A673 (cell line): ENCODE data around the gene LRRC10B. TPM values are rescaled to one million over a fixed set of nuclear protein-coding genes. Genes with fewer than 3 reads are reported as not detected.

Experiments
- BruUV-seq: library from RNA; stranded (reverse); fragments of 400-500 nt; replicated peaks from 2 replicates; lab custom pipeline; 2021; lab: Mats Ljungman, UMichigan
- CTCF ChIA-PET: fragments of 300-600 bp; sonication (Branson Sonifier 250); formaldehyde crosslinking; loops from one replicate; lab custom pipeline; 2022; ENCODE audit warnings: antibody characterized with exemption; lab: Charles Lee
- POLR2A ChIA-PET: fragments of 300-600 bp; sonication (Branson Sonifier 250); formaldehyde crosslinking; loops from one replicate; lab custom pipeline; 2022; ENCODE audit warnings: antibody characterized with exemption; ENCODE audit not compliant: low non-redundant PET; lab: Charles Lee
- DNase-seq: peaks from one replicate; pipeline ENCODE4 v3.0.0-alpha.2; 2015; ENCODE audit warnings: low spot score
- H3K27ac ChIP-seq: fragments of 200-600 bp; sonication (generic); 2 replicates; pipeline ENCODE4 v1.5.1; 2016; ENCODE audit warnings: mixed run types, low read depth, mild to moderate bottlenecking, mixed read lengths, antibody characterized with exemption, low read length; ENCODE audit not compliant: poor library complexity, severe bottlenecking
- H3K27me3 ChIP-seq: fragments of 200-600 bp; sonication (generic); replicated peaks from 2 replicates; pipeline ENCODE4 v1.6.1; 2017; ENCODE audit warnings: mixed run types, low read depth, mild to moderate bottlenecking, mixed read lengths, antibody characterized with exemption, low read length; ENCODE audit not compliant: insufficient read depth, poor library complexity
- H3K36me3 ChIP-seq: fragments of 200-600 bp; sonication (generic); 2 replicates; pipeline ENCODE4 v1.6.1; 2016; ENCODE audit warnings: mixed run types, mild to moderate bottlenecking, mixed read lengths, antibody characterized with exemption, low read length; ENCODE audit not compliant: insufficient read depth, poor library complexity, severe bottlenecking
- H3K4me1 ChIP-seq: fragments of 200-600 bp; sonication (generic); 2 replicates; pipeline ENCODE4 v1.6.1; 2017; ENCODE audit warnings: mixed run types, mild to moderate bottlenecking, mixed read lengths, antibody characterized with exemption, low read length; ENCODE audit not compliant: insufficient read depth, poor library complexity, severe bottlenecking
- H3K4me3 ChIP-seq: fragments of 200-600 bp; sonication (generic); 2 replicates; pipeline ENCODE4 v1.5.1; 2016; ENCODE audit warnings: low read depth, mixed run types, mild to moderate bottlenecking, mixed read lengths, low read length; ENCODE audit not compliant: poor library complexity, severe bottlenecking
- H3K9me3 ChIP-seq: fragments of 200-600 bp; sonication (generic); 2 replicates; pipeline ENCODE4 v1.6.1; 2016; ENCODE audit warnings: mixed run types, low read depth, mild to moderate bottlenecking, mixed read lengths, antibody characterized with exemption, low read length; ENCODE audit not compliant: poor library complexity, severe bottlenecking
- EZH2 ChIP-seq: fragments of 200-600 bp; sonication (generic); IDR thresholded peaks from 2 replicates; pipeline ENCODE4 v1.6.1; 2017; ENCODE audit warnings: borderline replicate concordance, low read depth, mild to moderate bottlenecking, mixed read lengths, antibody characterized with exemption, low read length; ENCODE audit not compliant: poor library complexity, severe bottlenecking
- intact Hi-C: fragments of 100-400 bp; cut with micrococcal nuclease; formaldehyde crosslinking; loops from one replicate; pipeline ENCODE4 v1.10.0; 2022; ENCODE audit not compliant: unreplicated experiment
- total RNA-seq: library from RNA; stranded (reverse); gene quantifications from 2 replicates; pipeline ENCODE4 v1.2.3, GENCODE V29; 2021
- TF ChIP-seq, protein P1 (sequence below): fragments of 300-800, 200-600 bp; sonication (generic); conservative IDR thresholded peaks from 2 replicates; pipeline ENCODE4 v1.5.1; 2017; ENCODE audit warnings: low read depth, mild to moderate bottlenecking, antibody characterized with exemption, low read length, moderate library complexity, mixed read lengths

Gene LRRC10B
- total RNA-seq, 1 experiment from 2014 or later, result 17.4 TPM

DNA sequence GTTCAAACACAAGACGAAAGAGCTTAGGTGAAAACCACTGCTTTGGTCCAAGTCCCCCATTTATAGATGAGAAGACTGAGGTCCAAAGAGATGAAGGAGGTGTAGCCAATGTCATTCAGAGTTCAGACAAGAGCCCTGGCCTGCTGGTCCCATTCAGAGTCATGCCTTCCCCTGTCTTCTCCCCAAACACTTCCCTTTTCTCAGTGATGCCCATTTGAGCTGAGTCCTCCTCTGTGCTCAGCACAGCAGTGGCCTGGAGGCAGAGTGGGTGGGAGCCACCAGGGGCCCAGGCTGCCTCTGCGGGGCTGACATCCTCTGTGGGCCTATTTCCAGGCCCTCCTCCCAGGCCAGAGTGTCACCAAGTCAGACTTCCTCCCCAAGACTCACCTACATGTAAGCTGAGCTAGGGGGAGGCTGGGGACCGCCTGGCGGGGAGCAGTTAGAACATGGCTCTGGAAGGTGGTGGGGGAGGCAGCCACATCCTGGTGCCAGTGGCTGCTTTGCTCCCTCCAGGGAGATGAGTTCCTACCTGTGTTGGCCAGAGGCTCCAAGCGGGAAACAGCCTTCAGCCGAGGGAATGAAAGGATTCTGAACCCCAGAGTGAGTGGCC is 22.4 kb upstream of the LRRC10B start:
- DNase-seq, result no peak
- H3K36me3 ChIP-seq, result no peaks in the 10 kb centered on the region
- intact Hi-C loops, result no loop called here
- H3K4me1 ChIP-seq, result peaks cover 7% of the 10 kb centered on the region
- CTCF ChIA-PET, result no interaction called here
- BruUV-seq, result no TSS peak
- H3K27ac ChIP-seq, result no peak overlapping the region
- no peaks in the 10 kb centered on the region for H3K9me3 ChIP-seq
- POLR2A ChIA-PET, result no interaction called here
- H3K27me3 ChIP-seq, result no peaks in the 10 kb centered on the region
- no peak for TF ChIP-seq EZH2
- TF ChIP-seq, protein P1, sequence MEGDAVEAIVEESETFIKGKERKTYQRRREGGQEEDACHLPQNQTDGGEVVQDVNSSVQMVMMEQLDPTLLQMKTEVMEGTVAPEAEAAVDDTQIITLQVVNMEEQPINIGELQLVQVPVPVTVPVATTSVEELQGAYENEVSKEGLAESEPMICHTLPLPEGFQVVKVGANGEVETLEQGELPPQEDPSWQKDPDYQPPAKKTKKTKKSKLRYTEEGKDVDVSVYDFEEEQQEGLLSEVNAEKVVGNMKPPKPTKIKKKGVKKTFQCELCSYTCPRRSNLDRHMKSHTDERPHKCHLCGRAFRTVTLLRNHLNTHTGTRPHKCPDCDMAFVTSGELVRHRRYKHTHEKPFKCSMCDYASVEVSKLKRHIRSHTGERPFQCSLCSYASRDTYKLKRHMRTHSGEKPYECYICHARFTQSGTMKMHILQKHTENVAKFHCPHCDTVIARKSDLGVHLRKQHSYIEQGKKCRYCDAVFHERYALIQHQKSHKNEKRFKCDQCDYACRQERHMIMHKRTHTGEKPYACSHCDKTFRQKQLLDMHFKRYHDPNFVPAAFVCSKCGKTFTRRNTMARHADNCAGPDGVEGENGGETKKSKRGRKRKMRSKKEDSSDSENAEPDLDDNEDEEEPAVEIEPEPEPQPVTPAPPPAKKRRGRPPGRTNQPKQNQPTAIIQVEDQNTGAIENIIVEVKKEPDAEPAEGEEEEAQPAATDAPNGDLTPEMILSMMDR, result no peak
- H3K4me3 ChIP-seq, result no peak overlapping the region

DNA sequence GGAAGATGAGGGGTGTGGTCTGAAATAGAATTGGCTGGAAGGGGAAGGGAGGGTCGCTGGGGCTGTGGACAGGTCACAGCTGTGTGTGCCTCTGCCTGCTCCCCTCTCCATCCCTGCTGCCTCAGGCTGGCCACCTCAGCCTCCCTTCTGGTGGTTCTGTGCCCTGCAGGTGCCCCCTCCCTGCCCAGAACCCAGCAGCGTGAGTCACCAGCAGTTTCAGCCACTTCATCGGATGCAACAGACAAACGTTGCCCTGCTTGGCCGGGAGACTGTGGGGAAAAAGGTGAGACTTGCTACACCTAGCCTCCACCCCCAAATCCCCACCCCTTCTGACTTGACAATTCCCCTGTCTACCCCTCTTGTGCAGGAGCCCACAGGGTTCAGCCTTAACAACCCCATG is 21.8 kb upstream of the LRRC10B start:
- intact Hi-C loops, result no loop called here
- peaks cover 7% of the 10 kb centered on the region for H3K4me1 ChIP-seq
- H3K36me3 ChIP-seq, result no peaks in the 10 kb centered on the region
- CTCF ChIA-PET, result interaction anchor here (1.2 to 3.1 kb wide), 2 partner anchors 8 to 30 kb away, joined by 4 to 11 read pairs; no protein-coding TSS in a partner anchor
- POLR2A ChIA-PET, result no interaction called here
- no peaks in the 10 kb centered on the region for H3K9me3 ChIP-seq
- no TSS peak for BruUV-seq
- TF ChIP-seq, protein P1, result no peak
- TF ChIP-seq EZH2, result no peak
- H3K27ac ChIP-seq, result no peak overlapping the region
- no peak overlapping the region for H3K4me3 ChIP-seq
- DNase-seq, result no peak
- no peaks in the 10 kb centered on the region for H3K27me3 ChIP-seq

DNA sequence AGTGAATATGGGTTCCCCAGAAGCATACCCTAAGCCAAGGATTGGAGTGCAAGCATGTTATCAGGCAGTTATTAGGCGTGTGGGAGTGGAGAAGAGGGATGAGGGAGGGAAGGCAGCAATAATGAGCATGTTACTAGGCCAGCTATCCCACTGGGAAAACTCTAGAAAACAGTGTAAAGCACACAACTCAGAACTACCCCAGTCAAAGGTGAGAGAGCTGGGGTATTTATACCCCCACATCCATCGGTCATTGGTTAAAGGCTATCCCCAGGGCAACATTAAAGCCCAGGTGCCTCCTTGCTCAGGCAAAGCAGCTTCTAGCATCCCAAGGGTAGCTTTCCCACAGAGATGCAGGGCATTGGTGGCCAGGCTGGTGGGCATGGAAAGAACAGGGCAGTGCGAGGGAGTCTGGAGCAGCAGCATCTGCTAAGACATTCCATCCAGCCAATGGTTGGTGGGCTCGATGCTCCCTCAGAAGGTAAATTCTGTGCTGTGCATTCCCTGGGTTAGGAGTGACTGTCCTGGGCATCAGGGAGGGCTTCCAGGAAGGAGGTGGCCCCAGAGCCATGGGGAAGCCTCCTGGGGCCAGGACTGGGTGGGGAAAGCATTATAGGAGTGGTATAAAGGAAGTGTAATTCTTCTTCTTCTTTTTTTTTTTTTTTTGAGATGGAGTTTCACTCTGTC is 21.1 kb upstream of the LRRC10B start:
- Histone ChIP-seq H3K27ac (no peak overlapping the region), H3K4me1 (peaks cover 7% of the 10 kb centered on the region), H3K4me3 (no peak overlapping the region), H3K27me3 (no peaks in the 10 kb centered on the region), H3K9me3 (no peaks in the 10 kb centered on the region), H3K36me3 (no peaks in the 10 kb centered on the region)
- intact Hi-C loops, result no loop called here
- CTCF ChIA-PET, result interaction anchor here (1.2 to 3.1 kb wide), 2 partner anchors 8 to 29 kb away, joined by 4 to 11 read pairs; no protein-coding TSS in a partner anchor
- POLR2A ChIA-PET, result interaction anchor here (0.7 kb wide), 1 partner anchor 13 kb away, joined by 11 read pairs; no protein-coding TSS in a partner anchor
- no TSS peak for BruUV-seq
- no peak for DNase-seq
- no peak for TF ChIP-seq EZH2
- TF ChIP-seq, protein P1, result no peak
